Left ventricle myocardium inferior (tissue), 1 donor: ENCODE measurements around the gene CORO2B. TPM values are rescaled to one million over a fixed set of nuclear protein-coding genes. Genes with fewer than 3 reads are reported as not detected.

Experiments used
- DNase-seq: peaks from one replicate; pipeline ENCODE4 v3.0.0-alpha.2; 2020
- H3K27ac ChIP-seq: fragments of 200-600 bp; replicated peaks from 2 replicates; pipeline ENCODE4 v1.8.0; 2021
- H3K27me3 ChIP-seq: fragments of 200-600 bp; 2 replicates; pipeline ENCODE4 v1.8.0; 2021; ENCODE audit warnings: low read depth
- H3K36me3 ChIP-seq: fragments of 200-600 bp; 2 replicates; pipeline ENCODE4 v1.8.0; 2021
- H3K4me1 ChIP-seq: fragments of 200-600 bp; 2 replicates; pipeline ENCODE4 v1.8.0; 2021
- H3K4me3 ChIP-seq: fragments of 200-600 bp; 2 replicates; pipeline ENCODE4 v1.8.0; 2021; ENCODE audit warnings: mild to moderate bottlenecking, moderate library complexity
- H3K9me3 ChIP-seq: fragments of 200-600 bp; replicated peaks from 2 replicates; pipeline ENCODE4 v1.8.0; 2021
- intact Hi-C: fragments of 100-400 bp; cut with micrococcal nuclease; formaldehyde crosslinking; loops from one replicate; pipeline ENCODE4 v1.11.0; 2022
- total RNA-seq: library from RNA; stranded (reverse); fragmentation: NEBNext Ultra II Directional; extraction: Animal tissue kit (Norgen Biotek cat#: 25700); gene quantifications from one replicate; pipeline ENCODE4 v1.2.1, GENCODE V29; 2021
- TF ChIP-seq, protein P1 (sequence below): fragments of 200-600 bp; IDR thresholded peaks from 2 replicates; pipeline ENCODE4 v1.8.0; 2021; ENCODE audit warnings: antibody characterized with exemption, mild to moderate bottlenecking, borderline replicate concordance
- donor health status: DM: no; HTN: yes; CAD: no; lungs with severe emphysema.

Gene CORO2B
- total RNA-seq, 1 donor from 2014 or later: 5.0 TPM

DNA sequence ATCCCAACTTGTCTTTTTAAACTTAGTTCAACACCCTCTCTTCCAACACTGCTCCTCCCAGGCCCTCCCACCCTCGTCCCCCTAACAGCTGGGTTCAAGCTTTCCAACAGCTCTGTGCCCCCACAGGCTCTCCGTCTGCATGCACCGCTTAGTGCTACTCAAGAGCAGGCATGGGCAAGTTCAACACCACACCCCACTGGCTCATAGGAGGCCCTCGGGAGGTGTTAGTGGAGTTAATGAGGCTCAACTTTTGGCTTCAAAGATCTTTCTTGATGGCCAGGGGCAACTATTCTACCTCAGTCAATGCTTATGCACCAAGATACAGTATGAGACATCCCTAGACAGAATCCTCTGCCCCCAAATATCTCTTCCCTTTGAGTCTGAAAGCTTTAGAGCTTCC lies 127.5 kb downstream of the CORO2B start:
- Histone ChIP-seq H3K4me1 (peaks cover 91% of the 10 kb centered on the region), H3K27me3 (no peaks in the 10 kb centered on the region), H3K36me3 (no peaks in the 10 kb centered on the region), H3K27ac (peak overlapping the region; percentile 84), H3K4me3 (no peak overlapping the region), H3K9me3 (no peaks in the 10 kb centered on the region)
- intact Hi-C loops: no loop called here
- DNase-seq: no peak
- TF ChIP-seq, protein P1, sequence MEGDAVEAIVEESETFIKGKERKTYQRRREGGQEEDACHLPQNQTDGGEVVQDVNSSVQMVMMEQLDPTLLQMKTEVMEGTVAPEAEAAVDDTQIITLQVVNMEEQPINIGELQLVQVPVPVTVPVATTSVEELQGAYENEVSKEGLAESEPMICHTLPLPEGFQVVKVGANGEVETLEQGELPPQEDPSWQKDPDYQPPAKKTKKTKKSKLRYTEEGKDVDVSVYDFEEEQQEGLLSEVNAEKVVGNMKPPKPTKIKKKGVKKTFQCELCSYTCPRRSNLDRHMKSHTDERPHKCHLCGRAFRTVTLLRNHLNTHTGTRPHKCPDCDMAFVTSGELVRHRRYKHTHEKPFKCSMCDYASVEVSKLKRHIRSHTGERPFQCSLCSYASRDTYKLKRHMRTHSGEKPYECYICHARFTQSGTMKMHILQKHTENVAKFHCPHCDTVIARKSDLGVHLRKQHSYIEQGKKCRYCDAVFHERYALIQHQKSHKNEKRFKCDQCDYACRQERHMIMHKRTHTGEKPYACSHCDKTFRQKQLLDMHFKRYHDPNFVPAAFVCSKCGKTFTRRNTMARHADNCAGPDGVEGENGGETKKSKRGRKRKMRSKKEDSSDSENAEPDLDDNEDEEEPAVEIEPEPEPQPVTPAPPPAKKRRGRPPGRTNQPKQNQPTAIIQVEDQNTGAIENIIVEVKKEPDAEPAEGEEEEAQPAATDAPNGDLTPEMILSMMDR: no peak

DNA sequence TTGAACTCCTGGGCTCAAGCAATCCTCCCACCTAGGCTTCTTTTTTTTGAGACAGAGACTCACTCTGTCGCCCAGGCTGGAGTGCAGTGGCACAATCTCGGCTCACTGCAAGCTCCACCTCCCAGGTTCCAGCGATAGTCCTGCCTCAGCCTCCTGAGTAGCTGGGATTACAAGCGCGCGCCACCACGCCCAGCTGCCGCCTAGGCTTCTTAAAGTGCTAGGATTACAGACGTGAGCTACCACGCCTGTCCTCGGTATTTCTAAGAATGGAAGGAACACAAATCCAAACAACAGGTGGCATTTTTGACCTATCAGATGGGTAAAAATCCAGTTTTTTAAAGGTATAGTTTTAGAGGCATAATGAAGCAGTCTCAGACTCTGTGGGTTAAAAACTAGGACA lies 128.1 kb downstream of the CORO2B start:
- Histone ChIP-seq H3K4me1 (peaks cover 84% of the 10 kb centered on the region), H3K36me3 (no peaks in the 10 kb centered on the region), H3K9me3 (no peaks in the 10 kb centered on the region), H3K27me3 (no peaks in the 10 kb centered on the region), H3K27ac (peak overlapping the region; percentile 84), H3K4me3 (no peak overlapping the region)
- intact Hi-C loops: no loop called here
- no peak for DNase-seq
- TF ChIP-seq, protein P1: no peak

DNA sequence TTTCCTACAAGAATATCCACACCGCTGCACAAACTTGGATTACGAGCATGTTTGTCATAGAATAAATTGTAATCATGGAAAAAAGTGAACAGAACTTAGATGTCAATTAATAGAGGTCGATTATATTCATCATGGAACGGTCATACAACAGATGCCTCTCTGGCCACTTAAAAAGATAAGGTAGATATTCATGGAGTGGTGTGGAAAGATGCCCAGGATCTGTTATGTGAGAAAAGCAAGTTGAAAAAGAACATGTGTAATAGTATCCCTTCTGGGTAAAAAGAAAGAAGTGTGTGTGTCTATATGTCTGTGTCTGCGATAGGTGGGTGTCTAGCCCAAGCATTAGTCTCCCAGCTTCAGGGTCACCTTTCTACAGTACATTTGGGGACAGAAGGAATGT lies 128.6 kb downstream of the CORO2B start:
- Histone ChIP-seq H3K36me3 (peaks cover 3% of the 10 kb centered on the region), H3K9me3 (no peaks in the 10 kb centered on the region), H3K4me1 (peaks cover 79% of the 10 kb centered on the region), H3K4me3 (no peak overlapping the region), H3K27ac (peak overlapping the region; percentile 21), H3K27me3 (no peaks in the 10 kb centered on the region)
- DNase-seq: no peak
- intact Hi-C loops: no loop called here
- TF ChIP-seq, protein P1: no peak

DNA sequence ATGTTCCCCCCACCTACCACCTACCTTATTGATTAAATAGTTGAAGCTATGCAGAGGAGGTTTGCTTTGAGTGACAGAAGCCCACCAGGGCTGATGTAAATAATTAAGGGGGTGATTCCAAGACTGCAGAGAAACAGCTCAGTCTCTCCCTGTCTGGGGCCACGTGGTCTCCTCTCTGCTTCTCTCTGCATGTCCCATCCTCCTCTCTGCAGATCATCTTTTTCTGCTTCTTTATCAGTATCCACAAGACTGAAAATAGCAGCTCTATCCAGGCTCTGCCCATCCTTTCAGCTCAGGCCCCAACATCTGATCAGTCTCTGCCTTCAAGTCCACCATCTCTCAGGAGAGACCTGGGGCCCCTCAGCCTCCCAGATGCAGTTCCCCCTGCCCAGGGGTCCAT lies 131.1 kb downstream of the CORO2B start:
- Histone ChIP-seq H3K27ac (peak overlapping the region; percentile 19), H3K4me3 (no peak overlapping the region), H3K27me3 (no peaks in the 10 kb centered on the region), H3K4me1 (peaks cover 54% of the 10 kb centered on the region), H3K9me3 (no peaks in the 10 kb centered on the region), H3K36me3 (peaks cover 22% of the 10 kb centered on the region)
- TF ChIP-seq, protein P1: no peak
- DNase-seq: no peak
- intact Hi-C loops: no loop called here

DNA sequence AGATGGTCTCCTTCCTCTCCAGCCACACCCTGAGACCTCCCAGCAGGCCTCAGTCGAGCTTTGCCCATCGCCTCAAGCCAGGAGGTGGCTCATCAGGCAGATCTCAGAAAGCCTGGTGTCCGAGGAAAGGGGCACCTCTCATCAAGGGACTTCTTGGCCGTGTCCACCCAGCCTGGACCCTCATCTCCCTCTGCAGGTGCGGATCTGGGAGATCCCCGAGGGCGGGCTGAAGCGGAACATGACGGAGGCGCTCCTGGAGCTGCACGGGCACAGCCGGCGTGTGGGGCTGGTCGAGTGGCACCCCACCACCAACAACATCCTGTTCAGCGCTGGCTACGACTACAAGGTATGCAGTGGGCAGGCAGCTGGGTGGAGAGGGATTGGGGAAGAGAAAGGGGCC lies 131.7 kb downstream of the CORO2B start:
- Histone ChIP-seq H3K4me1 (peaks cover 48% of the 10 kb centered on the region), H3K27me3 (no peaks in the 10 kb centered on the region), H3K4me3 (no peak overlapping the region), H3K27ac (no peak overlapping the region), H3K36me3 (peaks cover 26% of the 10 kb centered on the region), H3K9me3 (no peaks in the 10 kb centered on the region)
- intact Hi-C loops: no loop called here
- no peak for DNase-seq
- TF ChIP-seq, protein P1: no peak

DNA sequence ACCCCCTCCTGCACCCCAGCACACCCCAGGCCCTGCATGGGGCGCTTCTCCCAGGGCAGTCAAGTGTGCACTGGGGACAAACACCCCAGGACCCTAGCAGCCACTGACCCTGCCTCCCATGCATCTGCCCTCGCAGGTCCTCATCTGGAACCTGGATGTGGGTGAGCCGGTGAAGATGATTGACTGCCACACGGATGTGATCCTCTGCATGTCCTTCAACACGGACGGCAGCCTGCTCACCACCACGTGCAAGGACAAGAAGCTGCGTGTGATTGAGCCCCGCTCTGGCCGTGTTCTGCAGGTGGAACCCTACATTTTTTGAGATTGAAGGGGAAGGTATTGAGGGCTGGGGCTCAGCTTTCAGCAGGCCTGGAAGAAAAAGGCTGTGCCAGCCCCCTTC lies 132.6 kb downstream of the CORO2B start:
- no peaks in the 10 kb centered on the region for H3K9me3 ChIP-seq
- no peak for DNase-seq
- H3K36me3 ChIP-seq: peaks cover 26% of the 10 kb centered on the region
- no peak overlapping the region for H3K27ac ChIP-seq
- intact Hi-C loops: no loop called here
- H3K4me1 ChIP-seq: peaks cover 39% of the 10 kb centered on the region
- no peaks in the 10 kb centered on the region for H3K27me3 ChIP-seq
- TF ChIP-seq, protein P1: no peak
- H3K4me3 ChIP-seq: no peak overlapping the region
